ENCODE data around the gene ATP2C1.

The ATP2C1 gene

GRCh38 chr3:130878464-130878863 is 15.4 kb upstream of the ATP2C1 start:
- TF ChIP-seq POLR2A (IDR thresholded peaks at IDR 0.05; ENCODE audit: extremely low read depth, insufficient read length) (no peak), CTCF (IDR thresholded peaks at IDR 0.05; ENCODE audit: low read depth, low read length) (no peak), MYC (IDR thresholded peaks at IDR 0.05; ENCODE audit: low read depth, low read length) (no peak), MAX (IDR thresholded peaks at IDR 0.05; ENCODE audit: low read depth, low read length) (no peak)
- DNase-seq (ENCODE audit: low read depth), result no peak
- H3K4me3 ChIP-seq (ENCODE audit: low read depth, low read length), result no peak overlapping the region

- no peak for DNase-seq (ENCODE audit: low read depth)
- no peak overlapping the region for H3K4me3 ChIP-seq (ENCODE audit: low read depth, low read length)
- TF ChIP-seq MAX (IDR thresholded peaks at IDR 0.05; ENCODE audit: low read depth, low read length) (no peak), MYC (IDR thresholded peaks at IDR 0.05; ENCODE audit: low read depth, low read length) (no peak), POLR2A (IDR thresholded peaks at IDR 0.05; ENCODE audit: extremely low read depth, insufficient read length) (no peak), CTCF (IDR thresholded peaks at IDR 0.05; ENCODE audit: low read depth, low read length) (no peak)
Measured at GRCh38 chr3:130889416-130889946, 4.4 kb upstream of the ATP2C1 start.

GRCh38 chr3:130892759-130893375 is 1.0 kb upstream of the ATP2C1 start:
- TF ChIP-seq MYC (IDR thresholded peaks at IDR 0.05; ENCODE audit: low read depth, low read length) (no peak; the same call in 1 of the 2 replicates), MAX (IDR thresholded peaks at IDR 0.05; ENCODE audit: low read depth, low read length) (no peak), CTCF (IDR thresholded peaks at IDR 0.05; ENCODE audit: low read depth, low read length) (peak; percentile 76), POLR2A (IDR thresholded peaks at IDR 0.05; ENCODE audit: extremely low read depth, insufficient read length) (no peak)
- DNase-seq (ENCODE audit: low read depth), result peak; percentile 87
- H3K4me3 ChIP-seq (ENCODE audit: low read depth, low read length), result peak overlapping the region; percentile 84

GRCh38 chr3:130894130-130894985 is 474 bp downstream of the ATP2C1 start:
- TF ChIP-seq MAX (IDR thresholded peaks at IDR 0.05; ENCODE audit: low read depth, low read length), result no peak
- no peak for TF ChIP-seq POLR2A (IDR thresholded peaks at IDR 0.05; ENCODE audit: extremely low read depth, insufficient read length)
- TF ChIP-seq CTCF (IDR thresholded peaks at IDR 0.05; ENCODE audit: low read depth, low read length), result no peak
- TF ChIP-seq MYC (IDR thresholded peaks at IDR 0.05; ENCODE audit: low read depth, low read length), result no peak
- DNase-seq (ENCODE audit: low read depth), result peak; percentile 54
- peak overlapping the region; percentile 82 for H3K4me3 ChIP-seq (ENCODE audit: low read depth, low read length)

- H3K4me3 ChIP-seq (ENCODE audit: low read depth, low read length), result peak overlapping the region; percentile 82
- TF ChIP-seq MAX (IDR thresholded peaks at IDR 0.05; ENCODE audit: low read depth, low read length) (no peak), CTCF (IDR thresholded peaks at IDR 0.05; ENCODE audit: low read depth, low read length) (no peak), POLR2A (IDR thresholded peaks at IDR 0.05; ENCODE audit: extremely low read depth, insufficient read length) (no peak), MYC (IDR thresholded peaks at IDR 0.05; ENCODE audit: low read depth, low read length) (no peak)
Measured at GRCh38 chr3:130894986-130895280, 1.0 kb downstream of the ATP2C1 start.

More at GRCh38 chr3:130894986-130895280, 1.0 kb downstream of the ATP2C1 start:
- DNase-seq (ENCODE audit: low read depth), result no peak

All from NB4 (cell line).